ENCODE measurements around the gene TMEFF1.
"Not testable (repeated sequence)": the region's sequence is repeated elsewhere in the genome, so short reads cannot be mapped to it uniquely, and the experiment has no call there.

Gene TMEFF1

GRCh38 chr9:100472788-100473275 is at the start of gene TMEFF1:
TMEFF1 (plus strand) TSS chr9:100473149; CDS start chr9:100473545, 396 bp downstream.
- no peak for DNase-seq

GRCh38 chr9:100425758-100426157 is 47.2 kb upstream of the TMEFF1 start:
- DNase-seq: no peak

- DNase-seq: no peak
Observed at GRCh38 chr9:100426189-100426529, 46.8 kb upstream of the TMEFF1 start.

- peak; percentile 48 to 67 for DNase-seq
Observed at GRCh38 chr9:100426530-100427365, 46.2 kb upstream of the TMEFF1 start, which contains the start of gene MSANTD3. MSANTD3 (plus strand) TSS chr9:100427143; CDS start chr9:100441939, 14,796 bp downstream.

DNA sequence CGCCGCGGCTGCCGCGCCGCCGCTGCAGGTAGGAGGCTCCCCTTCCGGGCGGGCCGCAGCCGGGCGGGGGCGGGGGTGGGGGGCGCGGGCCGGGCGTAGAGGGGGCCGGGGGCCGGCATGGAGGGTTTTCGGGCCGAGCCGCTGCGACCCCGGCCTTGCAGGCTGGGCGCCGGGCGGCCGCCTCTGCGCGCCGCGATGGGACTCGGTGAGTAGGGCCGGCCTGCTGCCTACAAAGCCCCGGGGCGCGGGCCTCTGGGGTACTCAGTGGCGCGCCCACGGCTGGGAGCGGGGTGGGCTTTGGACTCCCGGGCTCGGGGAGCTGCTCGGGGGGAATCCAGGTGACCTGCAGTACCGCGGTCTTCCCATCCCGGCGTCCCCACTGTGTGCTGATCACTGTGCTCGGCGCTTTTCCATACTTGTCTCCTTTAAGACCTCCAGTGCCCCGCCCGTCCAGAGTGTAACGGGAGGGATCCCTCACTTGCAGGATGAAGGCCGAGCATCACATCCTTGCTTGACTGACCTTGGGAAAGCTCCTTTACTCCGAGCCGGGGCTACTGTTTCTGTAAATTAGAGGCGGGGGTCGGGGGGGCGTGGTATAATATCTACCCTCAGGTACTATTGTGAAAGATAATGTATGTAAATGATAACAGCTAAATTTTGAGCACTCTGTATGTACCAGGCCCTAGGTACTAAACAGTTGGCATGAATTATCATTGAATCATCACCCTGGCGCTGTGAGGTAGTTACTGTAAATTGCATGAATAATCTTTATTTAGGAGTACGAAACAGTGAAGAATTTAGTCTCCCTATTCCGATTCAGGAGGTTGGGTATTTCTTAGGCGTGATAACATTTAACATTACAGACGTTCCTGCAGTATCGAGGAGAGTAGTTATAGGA is 45.3 kb upstream of the TMEFF1 start:
- peak; percentile 37 to 42 for DNase-seq

GRCh38 chr9:100428871-100429654 is 43.9 kb upstream of the TMEFF1 start:
- DNase-seq: peak; percentile 89 to 99

- DNase-seq: no peak
Observed at GRCh38 chr9:100430286-100430940, 42.5 kb upstream of the TMEFF1 start.

DNA sequence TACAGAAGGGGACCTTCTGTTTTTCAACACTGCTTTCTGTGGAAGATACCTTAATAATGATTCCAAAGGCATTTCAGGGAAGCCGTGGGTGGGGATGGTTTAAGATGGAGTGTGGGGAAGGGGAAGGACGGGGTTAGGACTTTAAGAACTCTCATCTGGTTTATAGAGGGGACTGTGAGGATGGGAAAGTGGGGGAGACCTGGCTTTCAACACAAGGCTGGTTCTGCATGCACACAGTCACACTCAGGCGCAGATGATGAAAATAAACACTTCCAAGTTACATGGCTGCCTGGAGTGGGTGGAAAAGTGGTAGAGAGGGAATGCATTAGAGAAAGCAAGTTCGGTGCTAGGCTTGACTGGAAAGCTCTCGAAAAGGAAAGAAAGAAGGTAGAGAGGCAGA is 41.1 kb upstream of the TMEFF1 start:
- peak in 1 of 2 donors; percentile 70 for DNase-seq

- DNase-seq: no peak
Observed at GRCh38 chr9:100432736-100433135, 40.2 kb upstream of the TMEFF1 start.

DNA sequence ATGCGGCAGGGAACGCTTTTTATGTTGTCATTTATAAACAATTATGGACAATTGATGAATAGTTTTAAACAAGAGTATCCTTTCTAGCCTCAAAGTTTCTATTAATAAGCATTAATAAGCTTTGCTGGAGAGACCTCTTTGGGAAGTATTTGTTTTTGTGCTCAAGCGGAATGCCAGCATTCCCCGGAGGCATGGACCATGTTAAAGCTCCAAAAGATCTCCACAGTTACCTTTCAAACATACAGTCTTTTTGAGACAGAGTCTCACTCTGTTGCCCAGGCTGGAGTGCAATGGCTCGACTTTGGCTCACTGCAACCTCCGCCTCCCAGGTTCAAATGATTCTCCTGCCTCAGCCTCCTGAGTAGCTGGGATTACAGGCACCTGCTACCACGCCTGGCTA is 36.4 kb upstream of the TMEFF1 start:
- no peak for DNase-seq

- DNase-seq: peak; percentile 61 to 93
Observed at GRCh38 chr9:100437860-100438805, 34.8 kb upstream of the TMEFF1 start.

- DNase-seq: no peak
Observed at GRCh38 chr9:100440071-100440470, 32.9 kb upstream of the TMEFF1 start.

GRCh38 chr9:100440487-100440886 is 32.5 kb upstream of the TMEFF1 start:
- not testable (repeated sequence) for DNase-seq

DNA sequence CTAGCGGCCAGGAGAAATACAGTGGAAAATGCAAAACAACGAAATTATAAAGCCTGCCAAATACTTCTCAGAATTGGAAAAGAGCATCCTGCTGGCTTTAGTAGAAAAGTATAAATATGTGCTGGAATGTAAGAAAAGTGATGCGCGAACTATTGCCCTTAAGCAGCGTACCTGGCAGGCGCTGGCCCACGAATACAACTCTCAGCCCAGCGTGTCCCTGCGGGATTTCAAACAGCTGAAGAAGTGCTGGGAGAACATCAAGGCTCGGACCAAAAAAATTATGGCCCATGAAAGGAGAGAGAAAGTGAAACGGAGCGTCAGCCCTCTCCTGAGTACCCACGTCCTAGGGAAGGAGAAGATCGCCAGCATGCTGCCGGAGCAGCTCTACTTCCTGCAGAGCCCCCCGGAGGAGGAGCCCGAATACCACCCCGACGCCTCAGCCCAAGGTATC is 31.0 kb upstream of the TMEFF1 start:
- no peak for DNase-seq

DNA sequence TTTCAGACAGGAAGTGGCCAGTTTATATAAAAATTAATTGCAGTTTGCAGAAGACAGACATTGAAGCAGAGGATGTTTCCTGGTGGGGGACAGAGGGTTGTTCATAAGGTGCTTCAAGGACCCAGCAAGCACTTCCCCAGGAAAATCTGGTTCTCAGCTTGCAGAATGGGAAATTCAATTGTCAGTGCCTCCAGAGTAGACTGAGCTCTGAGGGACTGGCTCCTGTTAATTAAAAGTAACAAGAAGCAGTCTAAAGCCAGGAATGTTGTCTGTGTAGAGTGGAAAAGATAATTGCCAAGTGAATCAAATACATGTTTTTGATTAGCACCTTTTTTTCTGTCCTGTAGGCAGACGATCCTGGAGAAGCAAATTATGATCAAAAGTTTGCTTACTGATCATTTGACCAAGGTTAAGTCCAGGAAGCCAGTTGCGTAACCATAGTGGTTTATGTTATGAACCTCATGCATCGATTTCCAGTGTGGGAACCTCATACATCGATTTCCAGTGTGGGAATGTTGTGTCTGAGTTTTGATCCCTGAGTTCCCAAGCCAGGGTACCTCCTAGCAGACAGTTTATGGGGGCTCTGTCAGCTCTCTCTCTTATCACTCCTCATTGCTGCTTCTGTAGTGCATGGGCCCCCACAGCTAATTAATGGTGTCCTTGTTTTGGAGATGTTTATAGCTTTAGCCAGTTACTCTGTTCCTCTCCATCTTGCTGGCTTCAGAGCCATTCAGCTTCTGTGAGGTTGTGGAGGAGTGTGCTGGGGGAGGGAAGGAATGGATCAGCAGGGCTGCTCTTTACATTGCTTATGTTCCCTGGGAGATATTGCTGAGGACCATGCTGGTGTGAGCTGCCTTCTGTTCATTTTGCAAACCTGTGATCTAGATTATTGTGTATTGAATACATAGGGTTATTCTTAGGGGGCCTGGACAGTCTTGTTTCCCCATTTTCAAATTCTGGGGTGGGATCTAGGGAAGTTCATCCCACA is 28.9 kb upstream of the TMEFF1 start:
- DNase-seq: no peak

- no peak for DNase-seq
Observed at GRCh38 chr9:100445161-100445902, 27.6 kb upstream of the TMEFF1 start.

- DNase-seq: no peak
Observed at GRCh38 chr9:100445903-100446549, 26.9 kb upstream of the TMEFF1 start.

- no peak for DNase-seq
Observed at GRCh38 chr9:100447041-100447440, 25.9 kb upstream of the TMEFF1 start.

Measured in inflammatory macrophage treated with lipopolysaccharide for 1 hour (primary cell).